Activated naive CD4-positive, alpha-beta T cell (primary cell): ENCODE results near the gene KCTD7.
"Not testable (repeated sequence)": the region's sequence is repeated elsewhere in the genome, so short reads cannot be mapped to it uniquely, and the experiment has no call there.

Experiments used
- DNase-seq, 4 experiments: peaks; one replicate each; lab custom pipeline; 2025; lab: John Stamatoyannopoulos, UW

The KCTD7 gene

DNA sequence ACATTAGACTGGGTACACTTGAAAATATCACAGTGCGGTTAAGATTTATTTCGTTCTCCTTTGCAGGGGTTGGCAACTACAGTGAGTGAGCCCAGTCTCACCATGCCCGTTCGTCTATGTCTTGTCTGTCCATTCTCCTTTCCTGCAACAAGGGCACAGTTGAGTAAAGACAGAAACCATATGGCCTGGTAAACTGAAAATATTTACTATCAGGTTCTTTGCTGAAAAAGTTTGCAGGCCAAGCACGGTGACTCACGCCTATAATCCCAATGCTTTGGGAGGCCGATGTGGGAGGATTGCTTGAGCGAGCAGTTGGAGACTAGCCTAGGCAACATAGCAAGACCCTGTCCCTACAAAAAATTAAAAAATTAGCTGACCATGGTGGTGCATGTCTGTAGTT lies 11.4 kb upstream of the KCTD7 start:
- no peak for DNase-seq

DNA sequence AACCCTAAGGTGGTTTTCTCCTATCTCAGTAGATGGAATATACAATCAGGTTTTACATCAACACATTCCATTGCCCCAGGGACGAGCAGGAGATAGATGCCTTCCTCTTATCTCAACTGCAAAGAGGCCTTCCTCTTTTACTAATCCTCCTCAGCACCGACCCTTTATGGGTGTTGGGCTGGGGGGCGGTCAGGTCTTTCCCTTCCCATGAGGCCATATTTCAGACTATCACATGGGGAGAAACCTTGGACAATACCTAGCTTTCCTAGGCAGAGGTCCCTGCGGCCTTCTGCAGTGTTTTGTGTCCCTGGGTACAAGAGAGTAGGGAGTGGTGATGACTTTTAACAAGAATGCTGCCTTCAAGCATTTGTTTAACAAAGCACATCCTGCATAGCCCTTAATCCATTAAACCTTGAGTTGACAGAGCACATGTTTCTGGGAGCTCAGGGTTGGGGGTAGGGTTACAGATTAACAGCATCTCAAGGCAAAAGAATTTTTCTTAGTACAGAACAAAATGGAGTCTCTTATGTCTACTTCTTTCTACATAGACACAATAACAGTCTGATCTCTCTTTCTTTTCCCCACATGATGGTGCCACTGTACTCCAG lies 9.2 kb upstream of the KCTD7 start:
- DNase-seq = not testable (repeated sequence)

GRCh38 chr7:66626331-66626934 lies 2.2 kb upstream of the KCTD7 start:
- DNase-seq = no peak

GRCh38 chr7:66627151-66627681 lies 1.5 kb upstream of the KCTD7 start:
- no peak for DNase-seq

DNA sequence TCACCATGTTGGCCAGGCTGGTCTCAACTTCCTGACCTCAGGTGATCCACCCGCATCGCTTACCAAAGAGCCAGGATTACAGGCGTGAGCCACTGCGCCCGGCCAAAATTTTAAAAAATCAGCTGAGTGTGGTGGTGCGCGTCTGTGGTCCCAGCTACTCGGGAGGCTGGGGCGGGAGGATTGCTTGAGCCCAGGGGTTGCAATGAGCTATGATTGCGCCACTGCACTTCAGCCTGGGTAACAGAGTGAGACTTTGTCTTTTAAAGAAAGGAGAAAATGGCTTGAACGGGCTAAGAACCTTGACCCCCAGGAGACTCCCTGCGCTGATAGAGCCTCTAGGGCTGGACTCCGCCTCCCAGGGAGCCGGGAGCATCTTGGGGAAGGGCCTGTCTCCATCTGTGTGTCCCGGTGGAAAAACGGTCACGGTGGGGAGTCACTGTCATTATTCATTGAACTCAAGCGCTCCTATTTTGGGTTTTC lies 760 bp upstream of the KCTD7 start:
- peak in 2 of 4 experiments; percentile 26 to 32 for DNase-seq

DNA sequence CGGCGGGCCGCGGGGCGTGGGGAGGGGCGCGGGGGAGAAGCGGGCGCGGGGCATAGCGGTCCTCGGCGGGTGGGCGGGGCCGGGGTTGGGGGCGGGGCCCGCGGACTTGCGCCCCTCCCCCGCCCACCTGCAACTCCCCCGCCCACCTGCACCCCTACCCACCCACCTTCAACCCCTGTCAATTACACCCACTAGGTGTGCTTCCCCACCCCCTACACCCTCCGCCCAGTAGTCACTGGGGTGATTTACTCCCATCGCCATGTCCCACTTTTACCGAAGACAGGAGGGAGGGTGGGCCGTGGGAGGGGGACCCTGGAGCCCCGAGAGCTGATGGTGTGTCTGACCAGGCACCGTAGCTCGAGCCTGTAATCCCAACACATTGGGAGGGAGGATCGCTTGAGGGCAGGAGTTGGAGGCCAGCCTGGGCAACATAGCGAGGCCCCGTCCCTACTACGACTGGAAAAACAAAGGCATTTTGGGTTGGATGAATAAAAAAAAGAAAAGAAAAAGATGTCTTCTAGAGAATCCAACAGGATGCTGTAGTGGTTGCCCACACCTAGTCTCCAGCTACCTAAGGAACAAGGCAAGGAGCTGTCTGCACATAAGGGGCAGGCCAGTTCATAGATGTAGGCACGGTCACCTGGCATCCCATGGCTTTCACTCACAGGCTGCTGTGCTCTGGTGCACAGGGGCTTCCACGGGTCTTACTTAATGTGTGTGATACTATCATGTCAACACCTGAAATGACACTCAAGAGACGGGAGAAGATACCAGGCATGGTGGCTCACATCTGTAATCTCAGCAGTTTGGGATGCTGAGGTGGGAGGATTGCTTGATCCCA lies 761 bp downstream of the KCTD7 start:
- DNase-seq = peak in 1 of 4 experiments; percentile 57

DNA sequence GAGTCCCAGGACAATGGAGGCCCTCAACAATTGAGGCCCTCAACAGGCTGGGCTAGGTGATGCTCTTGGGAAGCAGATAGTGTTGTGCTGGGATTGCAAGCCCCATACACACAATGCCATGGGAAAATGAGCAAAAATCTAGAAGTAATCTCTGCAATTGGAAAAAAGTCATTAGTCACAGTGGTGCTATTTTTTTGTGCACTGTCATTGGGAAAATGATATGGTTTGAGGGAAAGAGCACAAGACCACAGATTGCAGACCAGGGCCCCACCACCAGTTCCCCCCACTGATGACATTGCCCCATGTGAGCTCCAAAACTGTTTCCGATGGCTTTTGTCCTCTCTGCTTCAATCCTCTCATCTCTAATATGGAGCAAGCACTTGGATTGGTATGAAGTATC lies 1.9 kb downstream of the KCTD7 start:
- DNase-seq = no peak

DNA sequence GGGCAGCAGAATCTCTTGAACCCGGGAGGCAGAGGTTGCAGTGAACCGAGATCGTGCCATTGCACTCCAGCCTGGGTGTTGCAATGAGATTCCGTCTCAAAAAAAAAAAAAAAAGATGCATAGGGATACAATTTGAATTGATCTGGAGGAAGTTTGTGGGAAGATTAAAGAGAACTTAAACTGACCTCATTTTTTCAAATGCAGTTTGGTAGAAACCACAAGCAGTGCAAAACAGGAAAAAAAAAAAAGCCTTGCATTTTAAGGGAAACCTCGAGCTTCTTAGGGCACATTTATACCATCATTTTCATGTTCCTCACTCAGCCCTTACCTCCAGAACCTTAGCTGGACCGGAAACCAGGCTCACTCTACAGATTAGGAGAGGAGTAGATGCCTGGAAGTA lies 2.8 kb downstream of the KCTD7 start:
- no peak for DNase-seq

DNA sequence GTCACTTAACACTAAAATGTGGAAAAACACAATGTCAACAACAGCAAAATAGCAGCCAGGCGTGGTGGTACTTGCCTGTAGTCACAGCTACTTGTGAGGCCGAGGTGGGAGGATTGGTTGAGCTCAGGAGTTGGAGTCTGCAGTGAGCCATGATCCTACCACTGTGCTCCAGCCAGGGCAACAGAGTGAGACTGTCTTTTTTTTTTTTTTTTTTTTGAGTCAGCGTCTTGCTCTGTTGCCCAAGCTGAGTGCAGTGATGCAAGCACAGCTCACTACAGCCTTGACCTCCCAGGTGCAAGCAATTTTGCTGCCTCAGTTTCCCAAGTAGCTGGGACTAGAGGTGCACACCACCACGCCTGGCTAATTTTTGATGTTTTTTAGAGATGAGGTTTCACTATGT lies 6.1 kb downstream of the KCTD7 start:
- no peak for DNase-seq

- not testable (repeated sequence) for DNase-seq
These were observed 6.8 kb downstream of the KCTD7 start for GRCh38 chr7:66635322-66635981.

GRCh38 chr7:66635982-66636546 lies 7.4 kb downstream of the KCTD7 start:
- not testable (repeated sequence) for DNase-seq

DNA sequence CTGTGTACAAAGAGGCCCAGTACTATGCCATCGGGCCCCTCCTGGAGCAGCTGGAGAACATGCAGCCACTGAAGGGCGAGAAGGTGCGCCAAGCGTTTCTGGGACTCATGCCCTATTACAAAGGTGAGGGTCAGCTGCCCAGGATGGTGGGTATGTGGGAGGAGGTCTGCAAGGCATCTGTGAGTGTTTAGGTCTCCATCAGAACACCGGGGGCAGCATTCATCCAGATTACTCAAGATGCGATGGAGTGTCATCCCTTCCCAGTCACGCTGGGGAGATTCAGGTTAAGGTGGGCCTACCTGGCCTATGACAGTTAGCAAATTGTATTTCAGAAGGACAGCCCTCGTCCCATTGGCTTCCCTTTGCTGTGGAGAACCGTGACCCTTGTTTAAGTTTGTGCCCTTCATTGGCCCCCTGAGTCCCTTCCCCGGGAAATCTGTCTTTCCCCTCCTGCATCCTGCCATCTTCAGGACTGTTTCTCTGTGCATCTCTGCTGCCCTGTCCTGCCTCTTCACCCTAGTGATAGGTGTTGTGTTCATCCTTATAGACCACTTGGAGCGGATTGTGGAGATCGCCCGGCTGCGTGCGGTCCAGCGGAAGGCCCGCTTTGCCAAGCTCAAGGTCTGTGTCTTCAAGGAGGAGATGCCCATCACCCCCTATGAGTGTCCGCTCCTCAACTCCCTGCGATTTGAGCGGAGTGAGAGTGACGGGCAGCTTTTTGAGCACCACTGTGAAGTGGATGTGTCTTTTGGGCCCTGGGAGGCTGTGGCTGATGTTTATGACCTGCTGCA lies 9.8 kb downstream of the KCTD7 start:
- no peak for DNase-seq

DNA sequence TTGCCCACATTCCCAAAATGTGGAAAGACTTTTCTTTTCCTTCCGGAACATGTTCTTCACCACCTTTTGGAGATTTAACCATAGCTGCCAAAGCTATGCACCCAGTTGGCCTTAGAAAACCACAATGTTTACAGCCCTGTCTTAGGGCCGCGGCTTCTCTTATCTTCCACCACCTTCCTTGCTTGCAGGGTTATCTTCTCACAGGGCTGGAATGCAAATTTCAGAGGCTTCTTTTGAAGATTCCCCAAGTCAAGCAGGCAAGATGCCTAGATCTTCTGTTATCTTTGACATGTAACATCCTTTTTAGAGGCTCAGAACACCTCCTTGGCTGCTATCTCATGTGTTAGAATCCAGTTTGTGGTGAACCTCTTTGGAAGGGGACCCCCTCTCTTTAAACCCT lies 11.1 kb downstream of the KCTD7 start:
- no peak for DNase-seq

DNA sequence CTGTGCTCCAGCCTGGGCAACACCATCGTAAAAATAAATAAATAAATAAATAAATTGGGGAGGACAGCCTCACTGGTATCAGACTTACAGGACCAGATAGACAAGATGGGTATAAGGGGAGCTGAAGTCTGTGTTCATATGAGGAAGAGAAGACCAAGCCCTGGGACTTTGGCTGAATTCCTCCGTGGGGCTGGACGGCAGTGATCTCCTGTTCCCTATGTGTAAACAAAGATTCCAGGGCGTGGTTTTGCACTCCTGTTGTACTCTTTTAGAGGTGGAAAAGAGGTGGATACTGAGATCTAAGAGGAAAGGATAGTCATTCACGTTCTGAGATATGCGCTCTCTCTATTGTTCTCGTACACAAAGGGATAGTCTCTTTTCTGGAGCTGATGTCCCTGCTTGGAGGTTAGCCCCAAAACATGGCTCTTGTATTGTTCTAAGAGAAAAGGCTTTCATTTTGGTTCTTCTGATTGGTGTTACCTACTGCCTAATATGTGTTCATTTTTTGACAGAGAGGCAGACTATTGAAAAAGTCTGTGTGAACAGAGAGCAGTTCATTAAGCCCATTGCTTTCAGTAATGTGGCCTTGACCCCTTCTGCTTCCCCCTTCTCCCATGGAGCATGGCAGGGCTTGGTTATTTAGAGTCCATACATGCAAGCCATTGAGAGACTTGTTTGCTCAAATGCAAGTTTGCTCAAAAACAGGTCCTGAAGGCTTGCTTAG lies 12.3 kb downstream of the KCTD7 start:
- DNase-seq = no peak

- DNase-seq = no peak
These were observed 12.8 kb downstream of the KCTD7 start for GRCh38 chr7:66641526-66641871.

DNA sequence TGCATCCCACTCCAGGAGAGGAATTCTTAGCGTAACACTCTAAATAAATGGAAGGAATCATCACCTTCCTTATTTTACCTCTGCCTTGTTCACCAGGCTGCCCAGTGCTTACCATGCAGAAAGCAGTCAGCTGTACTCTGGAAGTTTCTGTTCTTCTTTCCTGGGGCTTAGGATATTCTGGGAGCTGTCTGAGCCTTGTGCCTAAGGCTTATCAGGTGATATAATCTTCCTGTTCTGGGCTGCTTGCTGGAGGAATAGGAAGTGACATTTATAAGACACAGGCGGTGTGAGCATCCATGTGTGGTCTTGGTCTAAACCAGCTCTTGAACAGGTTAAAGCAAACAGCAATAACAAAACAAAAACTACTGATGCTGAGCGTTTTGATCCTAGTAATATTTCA lies 13.5 kb downstream of the KCTD7 start:
- DNase-seq = no peak

- no peak for DNase-seq
These were observed 14.3 kb downstream of the KCTD7 start for GRCh38 chr7:66642932-66643331.

- no peak for DNase-seq
These were observed 14.7 kb downstream of the KCTD7 start for GRCh38 chr7:66643395-66643794.

DNA sequence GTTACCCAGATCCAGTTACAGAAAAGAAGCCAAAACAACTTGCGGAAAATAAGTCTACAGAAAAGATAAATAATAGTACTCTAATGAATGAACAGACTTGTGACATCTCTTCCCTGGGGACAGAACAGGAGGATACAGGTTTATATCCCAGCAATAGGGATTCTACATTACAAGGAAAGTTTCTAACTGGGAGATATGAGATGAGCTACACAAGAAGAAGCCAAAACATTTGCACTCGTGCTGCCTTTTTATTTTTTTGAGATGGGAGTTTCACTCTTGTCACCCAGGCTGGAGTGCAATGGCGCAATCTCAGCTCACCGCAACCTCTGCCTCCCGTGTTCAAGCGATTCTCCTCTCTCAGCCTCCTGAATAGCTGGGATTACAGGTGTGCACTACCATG lies 22.3 kb downstream of the KCTD7 start:
- DNase-seq = not testable (repeated sequence)

- not testable (repeated sequence) for DNase-seq
These were observed 25.1 kb downstream of the KCTD7 start for GRCh38 chr7:66653719-66654274.
